HG02798 (cell line): ENCODE data around the gene LYPD4.
"Not testable (repeated sequence)": the region's sequence is repeated elsewhere in the genome, so short reads cannot be mapped to it uniquely, and the experiment has no call there.

Experiments
- ATAC-seq: cut with Tn5 transposase; IDR thresholded peaks from one replicate; pipeline ENCODE4 v1.9.1; 2021; ENCODE audit warnings: mild to moderate bottlenecking; ENCODE audit not compliant: unreplicated experiment, poor library complexity

Gene LYPD4

DNA sequence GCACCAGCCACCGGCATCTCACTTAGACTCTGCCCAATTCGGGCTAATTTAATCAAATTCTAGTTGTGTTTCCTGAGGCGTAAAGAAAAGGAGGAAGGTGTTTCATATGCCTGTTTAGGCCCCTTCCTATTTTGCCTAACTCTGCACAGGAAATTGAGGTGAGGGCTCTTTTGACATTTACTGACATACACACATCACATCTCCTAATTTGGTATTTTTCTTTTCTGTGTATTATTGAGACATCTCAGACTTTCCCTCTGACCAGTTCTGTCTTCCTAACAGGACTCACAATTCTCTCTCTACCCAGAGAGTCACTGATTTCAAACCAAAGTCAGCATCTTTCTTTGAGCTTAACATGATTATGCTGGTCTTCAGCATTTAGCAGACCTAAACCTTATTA is 40.1 kb downstream of the LYPD4 start:
- ATAC-seq, result no peak

DNA sequence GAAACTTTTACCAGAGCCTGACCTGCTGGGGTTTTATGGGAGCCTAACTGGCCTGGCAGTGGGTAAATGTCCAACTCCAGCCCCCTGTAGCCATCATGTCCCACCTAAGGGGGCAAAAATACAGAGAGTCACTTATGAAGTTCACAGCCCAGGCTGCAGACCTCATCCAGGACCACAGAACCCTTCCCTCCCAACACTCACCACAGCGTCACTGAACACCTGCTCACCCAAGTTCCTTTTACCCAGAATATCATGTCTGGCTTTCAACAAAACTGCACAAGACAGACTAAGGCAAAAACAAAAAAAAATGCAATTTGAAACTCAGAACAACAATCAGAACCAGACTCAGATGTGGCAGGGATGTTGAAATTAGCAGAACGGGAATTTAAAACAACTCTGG is 41.7 kb downstream of the LYPD4 start:
- no peak for ATAC-seq

DNA sequence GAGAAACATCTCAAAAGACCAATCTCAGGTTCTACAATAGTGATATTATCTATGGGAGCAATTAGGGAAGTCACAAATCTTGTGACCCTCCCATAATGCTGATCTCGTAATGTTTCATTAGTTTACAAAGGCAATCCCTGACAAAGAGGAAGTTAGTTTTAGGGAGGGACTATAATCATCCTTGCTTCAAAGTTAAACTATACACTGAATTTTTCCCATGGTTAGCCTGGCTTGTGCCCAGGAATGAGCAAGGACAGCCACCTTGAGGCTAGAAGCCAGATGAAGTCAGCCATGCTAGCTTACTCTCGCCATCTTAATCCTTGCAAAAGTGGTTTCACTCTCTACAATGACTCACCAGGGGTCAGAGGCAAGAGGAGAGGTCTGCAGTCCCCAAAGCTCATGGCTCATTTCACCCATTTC is 42.7 kb downstream of the LYPD4 start:
- no peak for ATAC-seq

DNA sequence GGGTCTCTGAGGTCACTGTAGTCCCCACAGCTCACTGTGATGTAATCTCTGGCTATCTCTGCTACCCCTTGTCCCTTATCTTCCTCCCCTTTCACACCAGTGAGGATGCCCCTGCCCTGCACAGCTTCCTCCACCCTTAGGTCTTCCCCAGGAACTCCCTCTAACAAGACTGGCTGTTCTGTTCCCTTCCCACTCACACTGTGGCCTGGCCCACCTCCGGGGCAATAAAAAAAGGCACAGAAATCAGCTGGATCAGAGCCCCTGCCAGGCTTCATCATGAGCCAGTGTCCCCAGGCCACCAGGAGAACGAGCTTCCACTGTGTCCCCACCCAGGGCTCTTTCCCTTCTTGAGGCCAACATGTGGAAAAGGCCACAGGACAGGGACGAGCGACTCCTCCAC is 43.5 kb downstream of the LYPD4 start:
- ATAC-seq, result no peak

DNA sequence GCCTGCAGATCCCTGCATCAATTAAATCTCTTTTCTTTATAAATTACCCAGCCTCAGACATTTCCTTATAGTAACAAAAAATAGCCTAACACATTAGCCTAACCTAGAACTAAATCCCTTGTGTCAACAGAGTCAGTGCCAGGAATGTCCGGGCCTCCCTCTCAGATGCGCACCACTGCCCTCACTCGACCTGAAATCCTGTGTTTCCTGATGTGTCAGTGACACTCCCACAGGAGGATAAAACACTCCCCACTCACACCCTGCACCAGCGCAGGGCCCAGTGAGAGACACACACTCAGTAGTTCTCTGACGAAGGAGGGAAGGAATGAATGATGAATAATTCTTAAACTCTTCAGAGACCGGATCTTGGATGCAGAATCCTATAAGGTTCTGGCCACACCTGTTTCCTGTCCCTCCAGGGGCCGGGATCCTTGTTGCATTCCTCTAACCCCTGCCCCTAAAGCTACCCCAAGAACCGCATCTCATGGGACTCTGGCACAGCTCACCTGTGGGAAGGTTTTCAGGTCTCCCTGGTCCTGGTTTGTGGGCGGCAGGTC is 45.0 kb downstream of the LYPD4 start:
- no peak for ATAC-seq

DNA sequence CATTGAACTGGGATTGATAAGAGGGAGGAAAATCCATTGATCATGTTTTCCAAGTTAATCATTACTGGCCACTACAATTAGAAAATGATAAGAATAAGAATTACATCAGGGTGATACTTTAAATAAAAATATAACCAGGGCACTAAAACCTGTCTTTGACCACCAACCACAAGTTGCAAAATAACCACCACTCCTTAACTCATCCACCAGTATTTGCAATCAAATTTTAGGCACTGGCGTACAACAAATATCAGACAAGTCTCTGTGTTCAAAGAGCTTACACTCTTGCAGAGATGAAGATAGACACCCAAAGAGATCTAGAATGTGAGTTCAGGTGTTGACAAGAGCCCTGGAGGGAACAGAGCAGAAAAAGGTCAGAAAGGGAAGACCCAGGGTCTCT is 47.6 kb downstream of the LYPD4 start:
- no peak for ATAC-seq

DNA sequence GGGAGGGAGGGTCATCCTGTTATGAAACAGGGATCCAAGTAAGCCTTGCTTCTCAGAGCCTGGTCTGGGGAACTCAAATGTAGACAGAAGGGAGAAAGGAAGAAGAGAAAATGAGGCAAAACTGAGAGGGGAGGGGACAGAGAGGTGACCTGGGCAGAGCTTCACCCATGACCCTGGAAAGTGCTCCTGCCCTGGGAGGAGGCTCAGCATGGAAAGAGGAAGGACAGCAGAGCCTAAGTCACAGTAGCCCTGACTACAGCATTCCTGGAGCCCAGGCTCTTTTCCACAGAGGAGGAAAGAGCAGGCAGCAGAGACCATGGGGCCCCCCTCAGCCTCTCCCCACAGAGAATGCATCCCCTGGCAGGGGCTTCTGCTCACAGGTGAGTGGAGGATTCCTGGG is 48.1 kb downstream of the LYPD4 start, which contains the start of gene CEACAM3:
CEACAM3 (plus strand) TSS at position 226 of the 400 bp plus-strand sequence; CDS start at position 317, 91 bp downstream.
- ATAC-seq, result no peak

DNA sequence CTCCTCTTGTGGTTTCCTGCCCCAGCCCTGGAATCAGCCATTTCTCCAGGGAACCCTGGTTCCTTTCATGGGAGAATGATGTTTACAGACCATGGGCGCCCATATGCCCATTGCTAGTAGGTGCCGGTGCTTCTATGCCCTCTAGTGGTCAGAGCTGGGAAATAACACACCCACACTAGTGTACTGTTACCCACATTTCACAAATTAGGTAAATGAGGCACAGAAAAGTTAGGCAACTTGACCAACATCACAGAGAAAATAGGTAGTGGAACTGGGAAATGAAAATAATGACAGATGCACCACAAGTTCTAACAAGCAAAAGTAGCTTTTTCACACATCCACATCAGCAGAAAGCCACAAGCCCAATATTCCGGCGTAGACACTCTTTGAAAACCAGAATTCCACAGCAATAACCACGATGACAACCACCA is 49.4 kb downstream of the LYPD4 start:
- ATAC-seq, result no peak

DNA sequence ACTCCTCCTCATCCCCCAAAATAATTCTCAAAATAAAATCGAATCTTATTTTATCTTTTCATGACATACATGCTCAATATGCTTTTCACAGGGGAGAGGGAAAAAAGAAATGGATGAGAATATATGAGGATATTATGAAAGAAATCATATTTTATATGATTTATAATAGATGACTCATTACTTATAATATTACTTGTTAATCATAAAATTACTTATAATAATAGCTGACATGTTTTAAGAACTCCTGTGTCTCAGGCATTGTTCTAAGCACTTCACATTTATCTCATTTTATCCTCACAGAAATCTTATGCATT is 51.1 kb downstream of the LYPD4 start:
- ATAC-seq, result no peak

DNA sequence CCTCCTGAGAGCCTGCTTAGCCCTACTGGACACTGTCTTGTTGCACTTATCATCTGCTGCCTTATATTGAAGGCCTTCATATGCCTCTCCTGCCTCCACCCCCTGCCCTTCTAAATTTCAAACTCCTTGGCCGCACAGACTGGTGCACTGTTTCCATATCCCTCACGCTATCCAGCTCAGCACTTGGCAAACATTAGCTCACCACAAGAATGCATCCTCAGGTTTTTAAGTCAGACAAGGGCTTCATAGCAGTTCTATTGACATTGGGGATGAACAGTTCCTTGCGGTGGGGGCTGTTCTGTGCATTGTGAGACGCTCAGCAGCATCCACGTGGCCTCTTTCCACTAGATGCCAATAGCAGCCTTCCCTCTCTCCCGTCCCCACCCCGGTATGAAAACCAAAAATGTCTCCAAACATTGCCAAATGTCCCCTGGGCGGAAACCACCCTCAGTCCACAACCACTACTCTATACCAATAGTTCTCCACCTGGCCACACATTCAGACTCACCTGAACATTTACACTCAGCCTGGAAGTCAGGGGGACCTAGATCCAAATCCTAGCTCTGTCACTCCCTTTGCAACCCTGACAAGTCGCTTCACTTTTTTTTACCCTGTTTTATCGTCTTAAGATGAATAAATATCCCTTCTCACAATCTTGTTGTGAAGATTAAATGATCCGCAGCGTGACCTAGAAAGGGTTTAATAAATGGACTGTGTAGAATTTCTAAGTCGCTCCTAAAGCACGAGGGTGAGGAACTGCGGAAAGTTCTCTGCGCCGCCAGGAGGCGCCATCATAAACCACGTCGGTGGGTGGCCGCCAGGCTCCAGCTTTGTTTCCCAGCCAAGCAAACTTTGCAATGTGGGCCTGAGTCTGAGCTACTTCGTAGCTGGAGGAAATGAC is 51.7 kb downstream of the LYPD4 start:
- no peak for ATAC-seq

DNA sequence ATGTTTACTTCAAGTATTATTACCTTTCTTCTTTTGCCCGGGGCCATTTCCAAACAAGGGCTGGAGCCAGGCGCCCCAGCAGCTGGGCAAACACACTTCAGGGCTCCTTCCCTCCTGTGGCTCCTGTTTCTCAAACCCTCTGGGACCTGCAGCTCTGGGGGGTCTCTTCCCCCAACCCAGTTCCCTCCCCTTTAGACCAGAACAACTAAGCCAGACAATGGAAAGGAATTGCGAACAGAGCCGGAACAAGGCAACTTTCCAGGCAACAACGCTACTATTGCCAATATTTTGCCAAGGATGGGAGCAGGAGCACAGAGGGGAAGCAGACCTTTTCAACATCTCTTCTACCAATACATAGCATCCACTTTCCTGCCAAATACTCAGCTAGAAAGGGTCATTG is 55.4 kb downstream of the LYPD4 start:
- ATAC-seq, result not testable (repeated sequence)

DNA sequence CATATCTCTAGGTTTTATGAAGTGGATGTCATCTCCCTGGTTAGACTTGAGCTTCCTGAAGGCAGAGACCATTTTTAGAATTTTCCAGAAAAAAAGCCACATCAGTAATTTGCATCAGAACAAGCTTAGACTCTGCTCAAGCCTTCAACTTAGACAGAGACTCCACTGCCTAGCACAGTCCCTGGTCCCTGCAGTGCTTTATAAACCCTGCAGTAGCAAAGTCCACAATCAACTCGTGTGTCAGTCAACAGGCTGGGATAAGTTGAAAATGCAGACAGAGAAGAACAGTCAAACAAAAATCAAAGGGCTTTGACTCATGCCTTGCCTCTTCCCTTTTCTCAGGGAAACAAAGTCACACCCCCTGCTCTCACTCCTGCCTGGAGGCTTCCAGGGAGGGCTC is 56.0 kb downstream of the LYPD4 start:
- ATAC-seq, result not testable (repeated sequence)
